ENCODE results near the gene NEK6.

DNA sequence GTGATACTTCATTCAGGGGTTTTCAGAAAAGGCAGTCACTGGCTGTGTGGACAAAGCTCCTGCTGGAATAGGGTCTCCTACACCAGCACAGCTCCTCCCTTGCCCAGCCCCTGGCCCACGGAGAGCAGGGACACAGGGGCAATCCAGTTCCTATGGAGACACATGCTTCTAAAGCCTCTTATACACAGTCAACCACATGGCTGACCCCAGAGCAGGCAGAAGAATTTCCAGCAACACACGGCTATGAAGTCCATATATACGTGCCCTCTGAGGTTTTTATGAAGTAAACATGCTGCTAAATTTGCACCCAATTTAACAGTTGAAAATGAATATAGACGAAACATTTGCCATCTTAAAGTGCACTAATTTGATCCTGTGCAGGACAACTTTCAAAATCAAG lies 138.1 kb downstream of the NEK6 start:
- no peak for TF ChIP-seq ZNF274 (IDR thresholded peaks at IDR 0.05; ENCODE audit: low read depth, low read length)
- TF ChIP-seq YY1 (IDR thresholded peaks at IDR 0.05; ENCODE audit: insufficient read depth, insufficient read length): no peak

Measured in NT2/D1 (cell line).